Activated CD4-positive, alpha-beta T cell treated with anti-CD3 and anti-CD28 coated beads, Interleukin-2, amount 50 U/mL, for 24 hours (primary cell): ENCODE measurements around the gene SYTL3.

Source experiments
- DNase-seq, 2 donors: peaks; one replicate each; pipeline ENCODE4 v3.0.0-alpha.2; 2020; ENCODE audit warnings: low read depth in 1 of 2, low spot score in 1 of 2

SYTL3 gene

DNA sequence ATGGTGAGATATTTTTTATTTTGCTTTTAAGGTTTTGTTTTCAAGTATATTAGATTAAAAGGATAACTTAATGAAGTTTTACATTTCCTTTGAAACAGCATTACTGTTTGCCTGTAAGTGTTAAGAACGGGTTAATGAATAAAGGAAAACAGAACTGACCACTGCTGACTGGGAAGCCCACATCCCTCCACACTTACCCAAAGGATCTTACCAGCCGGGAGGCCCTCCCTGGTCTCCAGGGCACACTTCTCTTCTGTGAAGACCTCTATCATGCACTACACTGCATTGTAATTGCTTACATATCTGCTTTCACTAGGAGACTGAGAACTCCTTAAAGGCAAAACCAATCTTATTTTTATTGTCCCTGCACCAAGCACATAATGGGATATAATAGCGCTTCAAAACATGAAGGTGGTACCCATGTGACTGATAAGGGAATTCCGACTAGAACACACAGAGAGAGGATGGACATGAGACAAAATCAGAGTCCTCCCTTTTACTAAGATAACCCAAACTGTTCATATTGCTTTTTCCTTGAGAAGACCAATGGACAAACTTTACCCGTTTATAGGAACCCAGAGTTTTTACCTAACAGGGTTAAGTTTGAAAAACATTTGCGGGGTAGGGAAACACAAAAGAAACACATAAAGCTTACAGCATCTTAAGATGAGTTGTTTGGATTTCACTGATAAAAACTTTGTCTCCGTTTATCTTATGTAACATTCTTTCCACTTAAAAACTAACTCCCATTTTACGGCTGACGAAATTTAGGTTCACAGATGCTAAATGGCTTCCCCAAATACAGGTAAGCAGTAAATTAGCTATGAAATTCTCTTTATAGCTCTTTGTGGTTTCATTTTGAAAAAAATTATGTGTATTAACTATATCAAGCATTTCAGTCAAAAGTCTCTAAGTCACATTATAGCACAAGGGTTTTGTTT lies 160.6 kb downstream of the SYTL3 start:
- no peak for DNase-seq

DNA sequence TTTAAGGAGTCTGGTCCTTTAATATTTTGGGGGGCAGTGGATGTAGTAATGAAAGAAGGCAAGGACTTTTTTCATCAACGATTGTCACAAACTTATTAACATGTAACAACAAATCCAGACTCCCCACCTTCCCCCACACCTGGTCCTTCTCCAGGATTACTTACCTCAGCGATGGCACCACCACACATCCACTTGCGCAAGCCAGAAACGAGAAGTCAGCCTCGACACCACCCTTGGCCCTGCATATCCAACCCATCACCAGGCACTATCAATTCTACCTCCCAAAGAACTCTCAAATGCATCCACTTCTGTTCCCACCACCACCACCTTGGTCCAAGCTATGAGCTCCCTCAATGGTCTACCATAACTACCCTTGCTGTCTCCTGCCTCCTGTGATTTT lies 162.8 kb downstream of the SYTL3 start:
- no peak for DNase-seq

DNA sequence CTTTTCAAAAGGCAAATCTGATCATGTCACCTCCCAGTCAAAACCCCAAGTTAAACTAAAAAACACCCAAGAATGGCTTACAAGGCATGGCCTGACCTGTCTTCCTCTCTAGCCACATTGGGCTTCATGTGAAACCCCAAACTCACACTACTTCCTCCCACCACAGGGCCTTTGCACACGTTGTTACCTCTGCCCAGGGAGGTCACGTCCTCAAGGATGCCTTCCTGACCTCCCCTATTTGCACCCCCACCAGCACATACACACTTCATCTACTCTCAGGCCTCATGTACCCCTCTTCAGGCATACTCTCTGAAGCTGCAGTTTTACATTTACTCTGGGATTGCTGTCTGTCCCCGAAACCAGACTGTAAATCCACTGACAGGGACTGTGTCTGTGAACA lies 163.2 kb downstream of the SYTL3 start:
- no peak for DNase-seq
